H1 (cell line): ENCODE measurements around the gene RNF215. TPM values are rescaled to one million over a fixed set of nuclear protein-coding genes. Genes with fewer than 3 reads are reported as not detected.

Experiments used
- CTCF ChIA-PET: fragments of 300-600 bp; sonication (Branson Sonifier 250); formaldehyde crosslinking; loops from one replicate; lab custom pipeline; 2021; ENCODE audit not compliant: partially characterized antibody; lab: Charles Lee
- POLR2A ChIA-PET: fragments of 300-600 bp; sonication (Branson Sonifier 250); formaldehyde crosslinking; loops from one replicate; lab custom pipeline; 2021; ENCODE audit warnings: inconsistent platforms; ENCODE audit not compliant: partially characterized antibody; lab: Charles Lee
- DNase-seq, 2 experiments: peaks; one replicate each; pipeline versions ENCODE4 v3.0.0 to v3.0.0-alpha.2; 2010 to 2022; ENCODE audit warnings: low spot score in 2 of 2, low read depth in 1 of 2, mixed read lengths in 1 of 2
- FAIRE-seq: peaks from 2 replicates; lab custom pipeline; 2011; peaks lifted over from hg19 to GRCh38; lab: Jason Lieb, UNC
- H2AFZ ChIP-seq: 2 replicates; pipeline ENCODE4 v1.8.1; 2012; ENCODE audit warnings: low read length, inconsistent platforms
- H2AK5ac ChIP-seq: 2 replicates; pipeline ENCODE4 v1.6.1; 2013; ENCODE audit warnings: low read depth, low read length
- H2BK120ac ChIP-seq: replicated peaks from 2 replicates; pipeline ENCODE3; 2013; ENCODE audit warnings: low read depth, low read length, inconsistent platforms
- H2BK12ac ChIP-seq: 2 replicates; pipeline ENCODE4 v1.6.1; 2013; ENCODE audit warnings: low read depth, low read length
- H2BK15ac ChIP-seq: 2 replicates; pipeline ENCODE4 v1.6.1; 2013; ENCODE audit warnings: low read length
- H2BK20ac ChIP-seq: 2 replicates; pipeline ENCODE4 v1.6.1; 2013; ENCODE audit warnings: low read length
- H2BK5ac ChIP-seq: 2 replicates; pipeline ENCODE4 v1.6.1; 2013; ENCODE audit warnings: low read depth, low read length
- H3K14ac ChIP-seq: 2 replicates; pipeline ENCODE4 v1.6.1; 2013; ENCODE audit warnings: inconsistent platforms; ENCODE audit not compliant: insufficient read length
- H3K18ac ChIP-seq: 2 replicates; pipeline ENCODE4 v1.6.1; 2013; ENCODE audit warnings: low read length; ENCODE audit errors: extremely low read depth
- H3K23ac ChIP-seq: 2 replicates; pipeline ENCODE4 v1.6.1; 2013; ENCODE audit warnings: inconsistent platforms; ENCODE audit not compliant: insufficient read length
- H3K23me2 ChIP-seq: 2 replicates; pipeline ENCODE4 v1.6.1; 2013; ENCODE audit warnings: low read depth, low read length
- H3K27ac ChIP-seq: 2 replicates; pipeline ENCODE4 v1.6.1; 2011; ENCODE audit warnings: low read depth, low read length, inconsistent platforms
- H3K27me3 ChIP-seq, 4 experiments: replicated peaks in 1 of 4; 1 replicate in 1 of 4; 2 replicates in 3 of 4; pipeline versions ENCODE4 v1.6.1 to v1.8.1; 2011 to 2013; ENCODE audit warnings: low read length in 3 of 4, mild to moderate bottlenecking in 3 of 4, inconsistent platforms in 2 of 4, mixed read lengths in 2 of 4, moderate library complexity in 1 of 4; ENCODE audit not compliant: control insufficient read depth in 3 of 4, insufficient read depth in 3 of 4; ENCODE audit errors: extremely low read depth in 1 of 4
- H3K36me3 ChIP-seq, 4 experiments: 2 replicates each; pipeline versions ENCODE4 v1.6.1 to v1.8.1; 2011 to 2013; ENCODE audit warnings: mild to moderate bottlenecking in 4 of 4, low read length in 3 of 4, moderate library complexity in 2 of 4, control low read depth in 1 of 4, inconsistent platforms in 1 of 4; ENCODE audit not compliant: insufficient read depth in 4 of 4, control insufficient read depth in 2 of 4
- H3K4ac ChIP-seq: replicated peaks from 2 replicates; pipeline ENCODE3; 2013; ENCODE audit warnings: low read length, low read depth, mixed read lengths, inconsistent platforms; ENCODE audit not compliant: insufficient read length
- H3K4me1 ChIP-seq, 4 experiments: replicated peaks in 1 of 4; 1 replicate in 1 of 4; 2 replicates in 3 of 4; pipeline versions ENCODE4 v1.6.1 to v1.8.1; 2011 to 2013; ENCODE audit warnings: low read length in 3 of 4, inconsistent platforms in 2 of 4, mixed read lengths in 1 of 4; ENCODE audit not compliant: insufficient read depth in 4 of 4, control insufficient read depth in 3 of 4
- H3K4me2 ChIP-seq, 2 experiments: 2 replicates each; pipeline versions ENCODE4 v1.6.1 to v1.8.1; 2011 to 2013; ENCODE audit warnings: low read depth in 2 of 2, low read length in 2 of 2, control low read depth in 1 of 2, inconsistent platforms in 1 of 2, mild to moderate bottlenecking in 1 of 2; ENCODE audit not compliant: insufficient read depth in 1 of 2
- H3K4me3 ChIP-seq, 4 experiments: fragments of 200-600, 300-600 bp in 1 of 4; sonication (generic), shearing (Covaris generic), sonication (Bioruptor Twin) in 1 of 4; 2 replicates each; pipeline versions ENCODE4 v1.5.1 to v1.8.1; 2011 to 2016; ENCODE audit warnings: low read length in 4 of 4, low read depth in 3 of 4, control low read depth in 2 of 4, inconsistent platforms in 2 of 4, mild to moderate bottlenecking in 2 of 4, mixed read lengths in 1 of 4, moderate library complexity in 1 of 4; ENCODE audit not compliant: insufficient read depth in 2 of 4; ENCODE audit errors: extremely low read depth in 1 of 4
- H3K56ac ChIP-seq: replicated peaks from 2 replicates; pipeline ENCODE3; 2013; ENCODE audit warnings: low read depth, mild to moderate bottlenecking, mixed read lengths, low read length, inconsistent platforms; ENCODE audit not compliant: insufficient read length
- H3K79me1 ChIP-seq: 2 replicates; pipeline ENCODE4 v1.6.1; 2013; ENCODE audit warnings: low read depth, low read length, control low read depth
- H3K79me2 ChIP-seq, 2 experiments: 2 replicates each; pipeline versions ENCODE4 v1.6.1 to v1.8.1; 2012 to 2013; ENCODE audit warnings: low read length in 2 of 2, mild to moderate bottlenecking in 2 of 2, inconsistent platforms in 1 of 2; ENCODE audit not compliant: insufficient read depth in 2 of 2, control insufficient read depth in 1 of 2
- H3K9ac ChIP-seq, 4 experiments: replicated peaks in 1 of 4; 1 replicate in 1 of 4; 2 replicates in 3 of 4; pipeline versions ENCODE4 v1.6.1 to v1.8.1; 2011 to 2013; ENCODE audit warnings: low read depth in 3 of 4, low read length in 3 of 4, control low read depth in 2 of 4, mild to moderate bottlenecking in 2 of 4, moderate library complexity in 2 of 4, inconsistent platforms in 1 of 4; ENCODE audit errors: extremely low read depth in 1 of 4
- H3K9me3 ChIP-seq, 2 experiments: 2 replicates each; pipeline versions ENCODE4 v1.6.1 to v1.8.1; 2012 to 2013; ENCODE audit warnings: mild to moderate bottlenecking in 2 of 2, moderate library complexity in 2 of 2, control low read depth in 1 of 2, inconsistent platforms in 1 of 2, low read depth in 1 of 2, low read length in 1 of 2, mixed read lengths in 1 of 2; ENCODE audit not compliant: insufficient read depth in 2 of 2
- H4K20me1 ChIP-seq, 2 experiments: replicated peaks in 1 of 2; 2 replicates each; pipeline versions ENCODE3 to v1.8.1; 2011 to 2013; ENCODE audit warnings: inconsistent platforms in 2 of 2, low read length in 2 of 2, mild to moderate bottlenecking in 1 of 2; ENCODE audit not compliant: insufficient read depth in 2 of 2, control insufficient read depth in 1 of 2
- H4K5ac ChIP-seq: 2 replicates; pipeline ENCODE4 v1.6.1; 2013; ENCODE audit warnings: low read length, low read depth, mixed read lengths, inconsistent platforms; ENCODE audit not compliant: insufficient read length
- H4K8ac ChIP-seq: 2 replicates; pipeline ENCODE4 v1.8.0; 2013; ENCODE audit warnings: mild to moderate bottlenecking, moderate library complexity, low read length, inconsistent platforms; ENCODE audit not compliant: insufficient read depth; ENCODE audit errors: extremely low read depth
- H4K91ac ChIP-seq: replicated peaks from 2 replicates; pipeline ENCODE3; 2013; ENCODE audit warnings: low read length, mixed read lengths, inconsistent platforms; ENCODE audit not compliant: insufficient read length
- EGR1 ChIP-seq: IDR thresholded peaks from 2 replicates; pipeline ENCODE4 v1.6.1; 2011; ENCODE audit warnings: low read depth, low read length, borderline replicate concordance
- POLR2A ChIP-seq, 2 experiments: IDR thresholded peaks; 1 replicate in 1 of 2; 2 replicates in 1 of 2; pipeline ENCODE4 v1.6.1; 2011; ENCODE audit warnings: low read depth in 2 of 2, low read length in 2 of 2, mild to moderate bottlenecking in 2 of 2; ENCODE audit errors: control extremely low read depth in 1 of 2
- WGBS, 2 experiments: shearing (Covaris generic) in 1 of 2; methylation state at CpG; one replicate each; pipeline versions ENCODE4 v1.1.6 to v1.1.7; 2013 to 2015; ENCODE audit warnings: low lambda C conversion rate in 2 of 2, mixed read lengths in 2 of 2, inconsistent platforms in 1 of 2, low coverage in 1 of 2, missing lambda C conversion rate in 1 of 2; ENCODE audit not compliant: insufficient replicate concordance in 2 of 2, insufficient coverage in 1 of 2, insufficient read length in 1 of 2; ENCODE audit errors: extremely low coverage in 1 of 2, missing lambda C conversion rate in 1 of 2; 5-methylcytosine and 5-hydroxymethylcytosine counted together
- polyA plus RNA-seq, 7 experiments: library from polyadenylated mRNA; depleted of rRNA in 3 of 7; stranded (reverse) in 5 of 7; unstranded in 2 of 7; fragments of >200 nt in 5 of 7; fragments of 200-250 nt in 2 of 7; gene quantifications; 1 replicate in 5 of 7; 2 replicates in 1 of 7; 4 replicates in 1 of 7; pipeline versions ENCODE4 v1.2.1 to v1.2.3, GENCODE V29; 2011 to 2013; ENCODE audit warnings: missing spikeins in 2 of 7, mixed read lengths in 2 of 7
- total RNA-seq: library from RNA; stranded (reverse); fragmentation: NEBNext Ultra II Directional; extraction: Animal tissue kit (Norgen Biotek cat#: 25700); gene quantifications from 2 replicates; pipeline ENCODE4 v1.2.1, GENCODE V29; 2021

Gene RNF215
- total and polyA plus RNA-seq, 2 of the 8 experiments (the other 6 are each of a cell fraction or from before 2014, with no cell fraction given): 13.1 to 19.0 TPM

DNA sequence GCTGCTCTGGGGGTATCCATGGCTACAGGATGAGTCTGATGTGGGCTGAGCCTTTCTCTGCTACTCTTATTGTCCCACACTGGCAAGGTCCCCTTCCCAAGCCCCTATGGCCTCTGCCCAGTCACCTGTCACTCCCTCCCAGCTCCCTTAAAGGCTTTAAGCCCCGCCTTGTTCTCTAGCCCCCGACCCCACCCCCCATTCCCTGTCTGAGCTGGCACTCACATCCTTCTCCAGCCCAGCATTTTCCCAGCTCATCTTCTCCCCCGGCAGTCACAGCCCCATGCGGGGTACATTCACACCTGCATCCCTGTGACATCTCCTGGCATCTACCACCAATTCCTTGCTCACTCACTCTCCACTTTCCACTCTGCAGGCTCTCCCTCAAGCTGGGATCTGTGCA lies 42.7 kb upstream of the RNF215 start:
- TF ChIP-seq POLR2A (IDR thresholded peaks at IDR 0.05; ENCODE audit: control extremely low read depth in 1 of 2, low read depth in 2 of 2, low read length in 2 of 2) (0 out of 3 replicates have a peak, but pooled peaks of 1 of the 2 experiments have one; percentile 18), EGR1 (no peak)
- Histone ChIP-seq H3K23me2 (peaks cover 7% of the 10 kb centered on the region), H3K18ac (no peak overlapping the region), H3K9me3 (no peaks in the 10 kb centered on the region), H2BK120ac (no peak overlapping the region), H3K36me3 (peaks cover 2 to 10% (median 7%) of the 10 kb centered on the region in 4 experiments; a peak in 6 of 8 replicates), H4K8ac (no peak overlapping the region), H3K79me2 (0 out of 4 replicates have a peak, but pooled peaks cover 0 to 2% of the 10 kb centered on the region in 2 experiments), H3K9ac (peak overlapping the region in 1 of 4 experiments; percentile 4; a peak in 2 of 7 replicates), H3K4me1 (peaks cover under 1 to 18% (median 7%) of the 10 kb centered on the region in 4 experiments; a peak in 6 of 7 replicates), H2BK20ac (no peak overlapping the region), H2AFZ (no peak overlapping the region), H3K4ac (no peak overlapping the region), H3K79me1 (no peaks in the 10 kb centered on the region; the same call in 1 of the 2 replicates), H4K20me1 (peaks cover 0 to 23% of the 10 kb centered on the region in 2 experiments), H4K91ac (no peak overlapping the region), H2BK5ac (0 out of 2 replicates have a peak overlapping the region, but pooled peaks have one; percentile 35), H2AK5ac (peak overlapping the region; percentile 28; the same call in 1 of the 2 replicates), H3K4me2 (no peak overlapping the region), H3K27me3 (no peaks in the 10 kb centered on the region), H4K5ac (no peak overlapping the region), H2BK12ac (peak overlapping the region; percentile 27; the same call in 1 of the 2 replicates), H3K4me3 (no peak overlapping the region), H3K14ac (no peak overlapping the region), H3K27ac (no peak overlapping the region), H3K23ac (no peak overlapping the region), H3K56ac (no peak overlapping the region), H2BK15ac (0 out of 2 replicates have a peak overlapping the region, but pooled peaks have one; percentile 29)
- CTCF ChIA-PET: interaction anchor here (0.6 to 12.0 kb wide), 9 partner anchors 8 to 81 kb away, joined by 3 to 164 read pairs (median 3); partner anchors contain the start of genes RNF215 and SEC14L2
- no peak for FAIRE-seq
- 51% methylated on average over 4 of the region's 4 CpGs; no CpG with 5 or more reads in 1 of the 2 experiments for WGBS, 2 experiments
- no peak for DNase-seq
- POLR2A ChIA-PET: interaction anchor here (1.2 to 1.3 kb wide), 2 partner anchors 8 to 15 kb away, joined by 3 read pairs; no protein-coding TSS in a partner anchor
